GM12878 (cell line): Measurements from ENCODE around the gene NYAP1. TPM values are rescaled to one million over a fixed set of nuclear protein-coding genes. Genes with fewer than 3 reads are reported as not detected.

Experiments used
- CREB1 ChIP-seq: IDR thresholded peaks from 2 replicates; pipeline ENCODE4 v1.6.1; 2012; ENCODE audit warnings: low read depth, mild to moderate bottlenecking, inconsistent platforms
- CTCF ChIP-seq, 3 experiments: IDR thresholded peaks in 2 of 3; conservative IDR thresholded peaks in 1 of 3; 2 replicates each; pipeline ENCODE4 v1.5.1; 2011; ENCODE audit warnings: low read depth in 3 of 3, low read length in 3 of 3, mild to moderate bottlenecking in 3 of 3, control low read depth in 2 of 3, moderate library complexity in 2 of 3, inconsistent platforms in 1 of 3, mixed read lengths in 1 of 3; ENCODE audit not compliant: control insufficient read depth in 2 of 3, insufficient read depth in 1 of 3; ENCODE audit errors: extremely low read depth in 1 of 3
- HDAC6 ChIP-seq: fragments of 200-600 bp; sonication (generic); IDR thresholded peaks from one replicate; pipeline ENCODE4 v1.8.0; 2017; ENCODE audit warnings: antibody characterized with exemption; ENCODE audit not compliant: unreplicated experiment
- JUNB ChIP-seq: IDR thresholded peaks from 2 replicates; pipeline ENCODE4 v1.6.1; 2016; ENCODE audit warnings: antibody characterized with exemption, mild to moderate bottlenecking
- MEF2B ChIP-seq: fragments of 450-650 bp; IDR thresholded peaks from 2 replicates; pipeline ENCODE4 v1.6.1; 2018; ENCODE audit warnings: mild to moderate bottlenecking, moderate library complexity; ENCODE audit not compliant: partially characterized antibody, poor library complexity, severe bottlenecking
- MTA3 ChIP-seq: IDR thresholded peaks from 2 replicates; pipeline ENCODE4 v1.6.1; 2012; ENCODE audit warnings: low read length, inconsistent platforms, borderline replicate concordance
- NFYA ChIP-seq: IDR thresholded peaks from 2 replicates; pipeline ENCODE4 v1.6.1; 2011; ENCODE audit warnings: low read depth, mild to moderate bottlenecking, low read length, improper control_type of control experiment, borderline replicate concordance
- POLR2AphosphoS5 ChIP-seq: IDR thresholded peaks from 2 replicates; pipeline ENCODE4 v1.6.1; 2011; ENCODE audit warnings: mild to moderate bottlenecking, low read length, inconsistent platforms
- PRDM15 ChIP-seq: fragments of 450-650 bp; formaldehyde crosslinking; IDR thresholded peaks from 2 replicates; pipeline ENCODE4 v1.4.0; 2020; ENCODE audit warnings: mild to moderate bottlenecking, moderate library complexity
- RAD51 ChIP-seq: fragments of 450-650 bp; IDR thresholded peaks from 2 replicates; pipeline ENCODE4 v1.6.1; 2016; ENCODE audit warnings: moderate library complexity, mild to moderate bottlenecking, inconsistent platforms
- RELA ChIP-seq: fragments of 450-650 bp; IDR thresholded peaks from 2 replicates; pipeline ENCODE4 v1.8.0; 2014; ENCODE audit warnings: borderline replicate concordance; ENCODE audit not compliant: partially characterized antibody
- SMAD1 ChIP-seq: fragments of 450-650 bp; IDR thresholded peaks from 2 replicates; pipeline ENCODE4 v1.6.1; 2018; ENCODE audit warnings: mild to moderate bottlenecking, low read depth; ENCODE audit not compliant: partially characterized antibody
- SMC3 ChIP-seq: IDR thresholded peaks from 2 replicates; pipeline ENCODE4 v1.6.1; 2011; ENCODE audit warnings: low read length, improper control_type of control experiment, borderline replicate concordance
- SP1 ChIP-seq: IDR thresholded peaks from one replicate; pipeline ENCODE4 v1.6.1; 2011; ENCODE audit warnings: low read depth, low read length
- SRF ChIP-seq, 2 experiments: IDR thresholded peaks; 2 replicates each; pipeline ENCODE4 v1.6.1; 2011; ENCODE audit warnings: low read depth in 2 of 2, low read length in 2 of 2, mild to moderate bottlenecking in 1 of 2, moderate library complexity in 1 of 2
- TCF3 ChIP-seq: IDR thresholded peaks from 2 replicates; pipeline ENCODE4 v1.6.1; 2012; ENCODE audit warnings: low read depth, mild to moderate bottlenecking, low read length, borderline replicate concordance; ENCODE audit not compliant: insufficient read depth
- USF1 ChIP-seq: IDR thresholded peaks from 2 replicates; pipeline ENCODE4 v1.6.1; 2011; ENCODE audit warnings: borderline replicate concordance, low read depth, mild to moderate bottlenecking, moderate library complexity, mixed read lengths, low read length; ENCODE audit not compliant: insufficient read depth; ENCODE audit errors: extremely low read length
- ZNF592 ChIP-seq: fragments of 450-650 bp; IDR thresholded peaks from 2 replicates; pipeline ENCODE4 v1.6.1; 2017; ENCODE audit warnings: mild to moderate bottlenecking, moderate library complexity
- polyA plus RNA-seq, 11 experiments: library from polyadenylated mRNA; depleted of rRNA in 4 of 11; unstranded in 6 of 11; stranded (reverse) in 5 of 11; fragments of >200 nt; fragmentation: Nextera tagmentation in 4 of 11; fragmentation: Illumina TruSeq in 1 of 11; extraction: Ambion mirVana in 4 of 11; extraction: Trizol in 1 of 11; gene quantifications; 1 replicate in 1 of 11; 2 replicates in 10 of 11; pipeline versions ENCODE4 v1.2.1 to v1.2.3, GENCODE V29; 2011 to 2016; ENCODE audit warnings: inconsistent platforms in 2 of 11, missing spikeins in 2 of 11, low read depth in 1 of 11
- total RNA-seq, 4 experiments: library from RNA; depleted of rRNA in 3 of 4; stranded (reverse); fragments of >200 nt in 3 of 4; fragmentation: Illumina TruSeq in 1 of 4; extraction: Trizol in 1 of 4; gene quantifications; 2 replicates each; pipeline versions ENCODE4 v1.2.1 to v1.2.3, GENCODE V29; 2013 to 2021

NYAP1 gene
- total and polyA plus RNA-seq, 10 of the 15 experiments (the other 5 are each of a cell fraction or from before 2014, with no cell fraction given), result 0.04 to 0.28 (median 0.11) TPM; not detected in 6

GRCh38 chr7:100435401-100436304 is 48.1 kb upstream of the NYAP1 start (continued):
- TF ChIP-seq RELA (no peak), ZNF592 (no peak), SMAD1 (no peak), USF1 (no peak), PRDM15 (no peak), HDAC6 (peak; percentile 77), CREB1 (no peak), CTCF (IDR thresholded peaks at IDR 0.05 in 2 of 3, conservative IDR thresholded peaks at IDR 0.05 in 1 of 3; ENCODE audit: control insufficient read depth in 2 of 3, extremely low read depth in 1 of 3, insufficient read depth in 1 of 3, low read depth in 3 of 3, low read length in 3 of 3) (no peak), MTA3 (no peak), JUNB (no peak), TCF3 (no peak), SP1 (no peak), SMC3 (no peak), POLR2AphosphoS5 (no peak; the same call in 1 of the 2 replicates), MEF2B (no peak), NFYA (no peak), RAD51 (no peak), SRF (IDR thresholded peaks at IDR 0.05; ENCODE audit: low read depth in 2 of 2, low read length in 2 of 2) (no peak)
